B cell (primary cell): Measurements from ENCODE around the gene BRIP1. TPM values are rescaled to one million over a fixed set of nuclear protein-coding genes. Genes with fewer than 3 reads are reported as not detected.

Experiments
- ATAC-seq: fragments of 200-7000 bp; cut with Tn5 transposase; one replicate; pipeline ENCODE4 v1.10.0; 2021; ENCODE audit warnings: low read depth, mild to moderate bottlenecking, moderate number of reproducible peaks, moderate library complexity
- CTCF ChIA-PET: fragments of 350-600 bp; sonication (Branson Sonifier 250); formaldehyde crosslinking; loops from one replicate; lab custom pipeline; 2021; ENCODE audit warnings: antibody characterized with exemption, inconsistent platforms; lab: Charles Lee
- POLR2A ChIA-PET: fragments of 350-600 bp; sonication (Branson Sonifier 250); formaldehyde crosslinking; loops from one replicate; lab custom pipeline; 2021; ENCODE audit warnings: antibody characterized with exemption; lab: Charles Lee
- DNase-seq: peaks from one replicate; pipeline ENCODE4 v3.0.0; 2013
- H2AFZ ChIP-seq: 2 replicates; pipeline ENCODE4 v1.6.1; 2012; ENCODE audit warnings: mild to moderate bottlenecking, low read depth, low read length; ENCODE audit not compliant: insufficient read depth, poor library complexity, severe bottlenecking
- H3K27ac ChIP-seq, 2 donors: 1 replicate in 1 of 2; 2 replicates in 1 of 2; pipeline ENCODE4 v1.5.1; 2012 to 2013; ENCODE audit warnings: low read length in 2 of 2, mild to moderate bottlenecking in 2 of 2, moderate library complexity in 1 of 2
- H3K27me3 ChIP-seq, 4 experiments: fragments of 200-600 bp in 1 of 4; sonication (generic) in 1 of 4; replicated peaks in 1 of 4; 1 replicate in 2 of 4; 2 replicates in 2 of 4; pipeline versions ENCODE4 v1.6.1 to v1.7.0; 2013 to 2016; ENCODE audit warnings: low read length in 3 of 4, mild to moderate bottlenecking in 2 of 4, mixed read lengths in 1 of 4, moderate library complexity in 1 of 4; ENCODE audit not compliant: insufficient read depth in 4 of 4, control insufficient read depth in 3 of 4; ENCODE audit errors: control extremely low read depth in 1 of 4
- H3K36me3 ChIP-seq, 2 experiments: replicated peaks in 1 of 2; 1 replicate in 1 of 2; 2 replicates in 1 of 2; pipeline versions ENCODE4 v1.6.1 to v1.7.1; 2013; ENCODE audit warnings: low read length in 1 of 2; ENCODE audit not compliant: insufficient read depth in 2 of 2, control insufficient read depth in 1 of 2; ENCODE audit errors: control extremely low read depth in 1 of 2, extremely low read depth in 1 of 2
- H3K4me1 ChIP-seq, 2 donors: fragments of 200-600 bp in 1 of 2; sonication (generic) in 1 of 2; 1 replicate in 1 of 2; 2 replicates in 1 of 2; pipeline versions ENCODE4 v1.5.1 to v1.6.1; 2013 to 2017; ENCODE audit warnings: low read length in 2 of 2; ENCODE audit not compliant: control insufficient read depth in 2 of 2, insufficient read depth in 2 of 2
- H3K4me2 ChIP-seq: replicated peaks from 2 replicates; pipeline ENCODE3; 2012; ENCODE audit warnings: mild to moderate bottlenecking, low read depth, low read length; ENCODE audit not compliant: poor library complexity, severe bottlenecking
- H3K4me3 ChIP-seq, 5 experiments: fragments of 200-600 bp in 1 of 5; sonication (generic) in 1 of 5; 1 replicate in 3 of 5; 2 replicates in 2 of 5; pipeline versions ENCODE4 v1.5.1 to v1.7.0; 2011 to 2016; ENCODE audit warnings: low read length in 4 of 5, mild to moderate bottlenecking in 4 of 5, low read depth in 2 of 5, control low read depth in 1 of 5, moderate library complexity in 1 of 5; ENCODE audit not compliant: insufficient read depth in 1 of 5; ENCODE audit errors: control extremely low read depth in 1 of 5, extremely low read depth in 1 of 5
- H3K79me2 ChIP-seq: fragments of 200-600 bp; sonication (generic); one replicate; pipeline ENCODE4 v1.6.0; 2016; ENCODE audit warnings: low read length; ENCODE audit not compliant: control insufficient read depth, insufficient read depth
- H3K9ac ChIP-seq: fragments of 200-600 bp; sonication (generic); 2 replicates; pipeline ENCODE4 v1.6.1; 2017; ENCODE audit warnings: mild to moderate bottlenecking, low read length, moderate library complexity
- H3K9me3 ChIP-seq, 3 donors: one replicate each; pipeline versions ENCODE4 v1.6.1 to v1.7.1; 2013; ENCODE audit warnings: low read length in 2 of 3; ENCODE audit not compliant: control insufficient read depth in 2 of 3, insufficient read depth in 1 of 3; ENCODE audit errors: control extremely low read depth in 1 of 3
- H4K20me1 ChIP-seq: 2 replicates; pipeline ENCODE4 v1.6.0; 2012; ENCODE audit warnings: mild to moderate bottlenecking, low read length; ENCODE audit not compliant: insufficient read depth, control insufficient read depth, poor library complexity, severe bottlenecking
- H3K27ac Mint-ChIP-seq: one replicate; pipeline ENCODE4 v1.8.0; 2021; ENCODE audit warnings: mixed read lengths
- H3K27me3 Mint-ChIP-seq: one replicate; pipeline ENCODE4 v1.8.0; 2021; ENCODE audit warnings: mixed read lengths
- H3K4me1 Mint-ChIP-seq: one replicate; pipeline ENCODE4 v1.8.0; 2021; ENCODE audit warnings: mixed read lengths
- H3K4me3 Mint-ChIP-seq: one replicate; pipeline ENCODE4 v1.8.0; 2021; ENCODE audit warnings: mixed read lengths
- H3K9me3 Mint-ChIP-seq: one replicate; pipeline ENCODE4 v1.8.0; 2022; ENCODE audit warnings: mixed read lengths; ENCODE audit not compliant: insufficient read depth
- CTCF ChIP-seq: fragments of 200-600 bp; IDR thresholded peaks from one replicate; pipeline ENCODE4 v1.8.0; 2022; ENCODE audit warnings: antibody characterized with exemption, mild to moderate bottlenecking
- EZH2 ChIP-seq: IDR thresholded peaks from 2 replicates; pipeline ENCODE4 v1.6.1; 2012; ENCODE audit warnings: borderline replicate concordance, low read depth, mild to moderate bottlenecking, moderate library complexity, low read length; ENCODE audit not compliant: insufficient read depth, poor library complexity, severe bottlenecking
- WGBS: methylation state at CpG from one replicate; pipeline ENCODE4 v1.1.5; 2013; ENCODE audit warnings: missing lambda C conversion rate; ENCODE audit not compliant: insufficient coverage; 5-methylcytosine and 5-hydroxymethylcytosine counted together
- intact Hi-C: fragments of 100-400 bp; cut with micrococcal nuclease; formaldehyde crosslinking; loops from one replicate; pipeline ENCODE4 v1.10.0; 2022
- polyA plus RNA-seq: library from polyadenylated mRNA; depleted of rRNA; stranded (reverse); fragments of >200 nt; gene quantifications from 2 replicates; pipeline ENCODE4 v1.2.3, GENCODE V29; 2012
- total RNA-seq, 2 donors: library from RNA; stranded (reverse); fragments of 120-200 nt in 1 of 2; gene quantifications; 1 replicate in 1 of 2; 2 replicates in 1 of 2; pipeline versions ENCODE4 v1.2.3 to v1.2.4, GENCODE V29; 2013 to 2022

Gene BRIP1
- total and polyA plus RNA-seq, 2 donors (not counting 1 experiment from before 2014, with no cell fraction given), result 0.89 to 2.4 TPM

DNA sequence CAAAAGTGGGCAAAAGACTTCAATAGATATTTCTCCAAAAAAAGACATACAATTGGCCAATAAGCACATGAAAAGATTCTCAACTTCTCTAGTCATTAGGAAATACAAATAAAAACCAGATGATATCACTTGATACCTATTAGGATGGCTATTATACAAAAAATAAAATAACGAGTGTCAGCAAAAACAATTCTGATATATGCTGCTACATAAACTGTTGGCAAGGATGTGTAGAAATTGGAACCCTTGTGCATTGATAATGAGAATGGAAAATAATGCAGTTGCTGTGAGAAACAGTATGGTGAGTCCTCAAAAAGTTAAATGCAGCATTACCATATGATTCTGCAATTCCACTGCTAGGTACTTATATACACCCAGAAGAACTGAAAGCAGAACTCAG, 80.6 kb downstream of the BRIP1 start:
- peaks cover 15 to 36% of the 10 kb centered on the region in 2 donors for H3K4me1 ChIP-seq
- H2AFZ ChIP-seq, result no peak overlapping the region
- H3K4me3 Mint-ChIP-seq, result no peak overlapping the region
- H3K4me2 ChIP-seq, result peak overlapping the region; percentile 12
- CTCF ChIA-PET, result no interaction called here
- H3K9me3 ChIP-seq, result no peaks in the 10 kb centered on the region
- H3K4me1 Mint-ChIP-seq, result peaks cover 37% of the 10 kb centered on the region
- H3K9me3 Mint-ChIP-seq, result no peaks in the 10 kb centered on the region
- POLR2A ChIA-PET, result no interaction called here
- H3K36me3 ChIP-seq, result no peaks in the 10 kb centered on the region
- peak overlapping the region; percentile 22 for H3K27ac Mint-ChIP-seq
- no peaks in the 10 kb centered on the region for H4K20me1 ChIP-seq
- ATAC-seq (no peak), DNase-seq (no peak)
- no peaks in the 10 kb centered on the region for H3K79me2 ChIP-seq
- H3K4me3 ChIP-seq, result no peak overlapping the region
- no CpG with 5 or more reads among the region's 1 CpG for WGBS
- no peak overlapping the region for H3K9ac ChIP-seq
- TF ChIP-seq CTCF (no peak), EZH2 (no peak)
- H3K27me3 ChIP-seq, result no peaks in the 10 kb centered on the region
- intact Hi-C loops, result loop anchor here (5.0 kb wide), 1 partner anchor 1690 kb away; no protein-coding TSS in a partner anchor
- H3K27me3 Mint-ChIP-seq, result no peaks in the 10 kb centered on the region
- H3K27ac ChIP-seq, result no peak overlapping the region

DNA sequence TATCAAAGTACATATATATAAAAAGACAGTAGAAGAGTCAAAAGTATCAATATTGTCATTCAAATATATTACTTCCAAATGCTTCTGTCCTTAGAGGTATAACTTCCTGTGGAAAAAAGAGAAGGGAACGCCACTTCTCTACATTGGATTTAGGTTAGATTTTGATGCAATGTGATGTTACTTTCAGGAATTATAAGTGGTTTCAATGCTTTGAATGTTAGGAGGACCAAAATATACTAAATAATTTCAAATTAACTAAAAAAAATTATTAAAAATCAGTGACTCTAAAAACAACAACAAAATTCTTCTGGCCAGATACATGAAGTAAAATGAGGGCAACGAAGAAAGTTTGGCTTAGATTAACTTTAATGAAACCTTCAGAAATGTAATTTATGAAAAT, 88.0 kb downstream of the BRIP1 start:
- TF ChIP-seq CTCF (no peak), EZH2 (no peak)
- Histone ChIP-seq H3K4me2 (no peak overlapping the region), H3K4me3 (no peak overlapping the region), H3K4me1 (no peaks in the 10 kb centered on the region), H3K27ac (no peak overlapping the region), H3K9ac (no peak overlapping the region), H3K9me3 (peaks cover 4 to 8% (median 6%) of the 10 kb centered on the region in 3 donors), H3K27me3 (no peaks in the 10 kb centered on the region), H3K36me3 (peaks cover 0 to 4% of the 10 kb centered on the region in 2 experiments), H2AFZ (no peak overlapping the region), H4K20me1 (no peaks in the 10 kb centered on the region), H3K79me2 (no peaks in the 10 kb centered on the region)
- no CpG with 5 or more reads among the region's 2 CpGs for WGBS
- ChIA-PET CTCF (interaction anchor here (0.6 kb wide), 1 partner anchor 139 kb away, joined by 3 read pairs; no protein-coding TSS in a partner anchor), POLR2A (no interaction called here)
- no peak for DNase-seq
- Mint-ChIP-seq H3K9me3 (peaks cover 5% of the 10 kb centered on the region), H3K27me3 (no peaks in the 10 kb centered on the region), H3K4me3 (no peak overlapping the region), H3K4me1 (peaks cover 6% of the 10 kb centered on the region), H3K27ac (no peak overlapping the region)
- intact Hi-C loops, result no loop called here
- no peak for ATAC-seq
